K562 (cell line): ENCODE measurements around the gene ATP13A2.

Experiments used
- CHD7 ChIP-seq: fragments of 200-600 bp; sonication (generic); IDR thresholded peaks from one replicate; pipeline ENCODE4 v1.6.1; 2012; ENCODE audit warnings: mild to moderate bottlenecking, low read depth, low read length, inconsistent platforms
- HIVEP1 ChIP-seq: fragments of 250-450 bp; sonication (Bioruptor Pico); IDR thresholded peaks from 2 replicates; pipeline ENCODE4 v1.4.0; 2020; ENCODE audit warnings: mild to moderate bottlenecking
- JUND ChIP-seq, 2 experiments: IDR thresholded peaks; 2 replicates in 1 of 2; 3 replicates in 1 of 2; pipeline ENCODE4 v1.6.1; 2011; ENCODE audit warnings: borderline replicate concordance in 2 of 2, low read depth in 2 of 2, low read length in 2 of 2, improper control_type of control experiment in 1 of 2, missing biosample characterization in 1 of 2, missing genetic modification characterization in 1 of 2, missing genetic modification reagents in 1 of 2
- ZSCAN29 ChIP-seq: fragments of 450-650 bp; IDR thresholded peaks from 2 replicates; pipeline ENCODE4 v1.6.1; 2017

- no peak for TF ChIP-seq CHD7
- no peak for TF ChIP-seq HIVEP1 (CRISPR knock-in tag)
- TF ChIP-seq ZSCAN29: no peak
- no peak for TF ChIP-seq JUND (IDR thresholded peaks at IDR 0.05; ENCODE audit: borderline replicate concordance, low read depth, low read length)
- TF ChIP-seq JUND (tag; IDR thresholded peaks at IDR 0.05; ENCODE audit: borderline replicate concordance, low read depth, low read length): no peak
These were observed 40.3 kb upstream of the ATP13A2 start for GRCh38 chr1:17052038-17052437.
